RCC 7860 (cell line): ENCODE data around the gene KLF16.

ENCODE experiments used
- DNase-seq: peaks from one replicate; pipeline ENCODE4 v3.0.0-alpha.2; 2015; ENCODE audit warnings: low spot score
- FAIRE-seq: peaks from 2 replicates; lab custom pipeline; 2012; peaks lifted over from hg19 to GRCh38; lab: Jason Lieb, UNC

KLF16 gene

GRCh38 chr19:1811942-1812425 lies 51.4 kb downstream of the KLF16 start, which contains the start of gene ATP8B3:
Gene ATP8B3, minus strand, starts transcription at chr19:1812276. Its CDS starts 540 bp downstream, at chr19:1811736.
- DNase-seq (no peak), FAIRE-seq (no peak)

DNA sequence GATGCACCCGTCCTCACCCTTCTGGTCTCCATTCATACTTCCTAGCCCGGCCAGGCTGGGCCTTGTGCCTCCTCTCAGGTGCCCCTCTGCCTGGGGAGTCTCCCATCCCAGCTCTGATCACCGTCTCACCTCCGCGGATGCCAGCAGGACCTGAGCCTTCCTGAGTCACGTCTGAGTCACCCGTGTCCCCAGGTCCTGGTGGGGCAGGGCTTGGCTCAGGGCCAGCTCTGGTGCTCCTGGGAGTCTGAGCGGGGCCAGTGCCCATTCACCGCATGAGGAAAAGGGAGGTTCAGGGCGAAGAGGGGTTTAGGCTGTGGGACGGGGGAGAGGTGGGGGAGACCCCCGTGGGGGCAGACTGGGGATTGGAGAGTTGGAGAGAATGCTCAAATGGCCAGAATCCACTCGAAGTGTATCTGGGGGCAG lies 51.9 kb downstream of the KLF16 start:
- DNase-seq = peak; percentile 95
- FAIRE-seq = peak; percentile 90

GRCh38 chr19:1810439-1811160 lies 52.8 kb downstream of the KLF16 start:
- FAIRE-seq = no peak
- no peak for DNase-seq

- no peak for FAIRE-seq
These were observed 53.7 kb downstream of the KLF16 start for GRCh38 chr19:1809678-1810077.

GRCh38 chr19:1808395-1808731 lies 55.0 kb downstream of the KLF16 start:
- DNase-seq (no peak), FAIRE-seq (no peak)

More at GRCh38 chr19:1809678-1810077, 53.7 kb downstream of the KLF16 start:
- no peak for DNase-seq

DNA sequence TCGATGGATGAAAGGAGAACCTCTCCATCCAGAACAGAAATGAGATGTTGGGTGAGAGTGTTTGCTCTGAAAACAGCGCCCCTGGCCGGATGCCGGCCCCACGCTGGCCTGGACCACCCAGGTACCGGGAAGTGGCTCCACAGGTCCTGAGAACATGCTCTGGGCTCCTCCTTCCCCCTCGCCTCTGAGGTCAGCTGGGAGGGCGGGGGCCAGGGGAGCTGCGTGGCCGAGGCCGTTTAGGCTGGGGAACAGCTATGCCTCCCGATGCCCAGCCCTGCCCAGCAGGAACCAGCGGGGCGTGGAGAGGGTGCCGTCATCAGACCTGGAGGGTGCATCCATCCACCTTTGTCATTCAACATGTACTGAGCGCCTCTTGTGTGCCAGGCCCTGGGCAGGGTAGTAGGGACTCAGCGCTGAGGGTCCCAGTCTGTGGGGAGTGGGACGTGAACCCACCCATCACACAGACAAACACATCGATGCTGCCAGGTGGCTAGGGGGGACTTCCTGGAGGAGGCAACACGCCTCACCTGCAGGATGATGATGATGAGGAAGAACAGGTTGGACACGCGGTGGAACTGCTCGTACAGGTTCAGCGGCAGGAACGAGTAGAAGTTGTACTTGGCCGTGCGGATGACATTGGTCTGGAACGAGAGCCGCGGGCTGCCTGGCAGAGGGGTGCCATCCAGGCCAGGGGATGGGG lies 55.5 kb downstream of the KLF16 start:
- no peak for DNase-seq
- FAIRE-seq = no peak

GRCh38 chr19:1807030-1807694 lies 56.2 kb downstream of the KLF16 start:
- FAIRE-seq (no peak), DNase-seq (no peak)

GRCh38 chr19:1806184-1807029 lies 57.0 kb downstream of the KLF16 start:
- DNase-seq (no peak), FAIRE-seq (no peak)

DNA sequence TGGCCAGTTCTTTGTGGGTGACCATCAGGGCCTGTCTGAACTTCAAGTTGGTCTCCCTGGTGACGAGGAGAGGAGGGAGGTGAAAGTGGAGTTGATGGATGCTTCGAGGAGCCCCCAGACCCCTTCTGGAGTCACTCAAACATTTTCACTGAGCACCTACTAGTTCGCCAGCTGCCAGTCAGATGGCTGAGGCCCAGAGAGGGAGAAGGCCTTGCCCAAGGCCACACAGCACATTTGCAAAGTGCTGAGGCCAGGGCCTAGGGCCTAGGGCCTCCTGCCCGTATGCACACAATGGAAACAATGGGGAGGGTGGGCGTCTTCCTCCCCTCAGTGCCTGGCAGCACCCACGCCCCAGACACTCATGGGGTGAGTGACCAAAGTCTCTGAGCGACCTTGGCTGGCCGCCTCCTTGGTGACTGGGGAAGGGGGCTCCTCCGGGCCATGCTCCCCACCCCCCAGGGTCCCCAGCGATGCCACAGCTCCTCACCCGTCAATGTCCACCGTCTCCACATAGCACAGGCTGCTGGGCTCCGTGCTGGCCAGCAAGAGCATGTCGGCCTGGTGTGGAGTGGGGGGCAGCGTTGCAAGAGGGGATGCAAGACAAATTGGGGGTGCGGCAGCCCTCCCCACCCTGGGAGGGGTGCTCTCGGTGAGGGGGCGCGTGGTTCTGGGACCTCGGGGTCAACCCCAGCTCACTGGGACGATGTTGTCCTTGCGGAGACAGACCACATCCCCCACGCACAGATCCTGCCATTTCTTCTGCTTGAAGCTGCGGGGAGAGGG lies 57.8 kb downstream of the KLF16 start:
- no peak for FAIRE-seq
- DNase-seq = no peak

DNA sequence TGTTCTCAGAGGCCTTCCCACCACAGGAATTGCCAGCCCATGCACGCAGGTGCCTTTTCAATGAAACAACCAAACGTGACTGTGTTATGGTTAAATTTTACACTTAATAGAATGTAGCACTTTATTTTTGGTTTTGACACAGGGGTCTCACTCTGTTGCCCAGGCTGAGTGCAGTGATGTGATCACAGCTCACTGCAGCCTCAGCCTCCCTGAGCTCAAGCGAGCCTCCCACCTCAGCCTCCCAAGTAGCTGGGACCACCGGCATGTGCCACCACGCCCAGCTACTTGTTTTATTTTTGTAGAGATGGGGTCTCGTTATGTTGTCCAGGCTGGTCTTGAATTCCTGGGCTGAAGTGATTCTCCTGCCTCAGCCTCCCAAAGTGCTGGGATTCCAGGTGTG lies 58.5 kb downstream of the KLF16 start:
- DNase-seq = no peak
- FAIRE-seq = no peak
